Measurements from ENCODE around the gene HES7.
"Not testable (repeated sequence)": the region's sequence is repeated elsewhere in the genome, so short reads cannot be mapped to it uniquely, and the experiment has no call there.

Gene HES7

DNA sequence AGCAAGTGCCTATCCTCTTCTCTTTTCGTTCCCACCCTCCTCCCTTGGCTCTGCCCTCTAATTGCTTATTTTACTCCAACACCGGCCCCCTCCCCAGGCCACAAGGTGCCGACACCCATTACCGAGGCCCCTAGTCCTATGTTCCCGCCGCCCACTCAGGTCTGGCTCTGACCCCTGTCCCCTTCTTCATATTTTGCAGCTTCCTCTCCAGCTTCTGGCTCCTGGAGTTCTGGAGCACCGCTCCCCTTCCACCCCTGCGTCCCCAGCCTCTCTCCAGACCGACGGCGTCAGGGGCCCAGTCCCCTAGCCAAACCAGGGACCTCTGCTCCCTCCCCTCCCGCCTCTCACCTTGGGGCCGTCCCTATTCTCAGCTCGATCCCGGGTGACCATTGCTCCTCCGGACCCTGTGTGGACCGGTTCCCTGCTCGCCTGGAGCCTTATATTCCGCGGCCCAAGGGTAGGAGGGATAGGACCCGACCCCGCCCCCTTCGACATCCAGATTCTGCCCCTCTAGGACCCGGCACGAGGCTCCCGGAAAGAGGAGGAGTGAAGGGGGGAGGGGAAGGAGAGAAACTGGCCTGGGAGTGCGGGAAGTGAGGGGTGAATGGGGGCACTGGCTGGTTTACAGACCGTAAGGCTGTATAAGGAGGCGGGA lies at the start of gene HES7:
HES7 (minus strand) TSS at position 412 of the 655 bp plus-strand sequence; CDS start at position 390, 22 bp downstream.
- no peak for DNase-seq

DNA sequence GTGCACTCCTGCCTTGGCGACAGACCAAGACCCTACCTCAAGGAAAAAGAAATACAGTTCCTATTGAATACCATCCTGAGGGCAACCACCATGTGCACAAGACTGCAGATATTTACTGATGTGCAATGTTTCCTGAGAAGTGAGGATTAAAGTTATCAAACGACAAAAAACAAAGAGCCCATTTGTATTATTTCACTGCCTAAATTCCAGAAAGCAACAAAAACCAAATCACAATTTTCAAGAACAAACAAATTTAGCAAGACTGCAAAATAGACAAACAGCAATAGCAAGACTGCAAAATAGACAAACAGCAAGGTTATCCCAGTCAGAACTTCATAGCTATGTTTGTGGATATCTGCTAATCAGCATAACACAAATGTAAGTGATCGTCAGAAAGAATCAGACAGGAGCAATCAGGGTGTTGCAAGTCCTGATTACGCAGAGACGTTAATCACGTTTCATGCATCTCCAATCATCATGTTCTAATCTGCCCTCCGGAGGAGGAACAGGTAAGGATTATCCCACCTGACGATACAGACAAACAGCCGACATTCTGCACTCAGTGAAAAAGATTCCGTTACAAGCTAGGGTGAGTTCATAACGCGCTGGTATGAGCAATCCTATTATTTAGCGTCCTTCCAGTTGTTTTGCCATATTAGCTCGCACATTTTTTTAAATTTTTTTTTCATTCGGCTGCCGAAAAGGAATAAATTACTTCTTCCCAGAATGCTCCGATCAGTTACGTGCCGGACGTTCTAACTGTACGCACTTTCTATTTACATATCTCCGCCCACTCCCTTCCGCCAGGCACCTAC lies 49.4 kb upstream of the HES7 start:
- DNase-seq, result peak; percentile 99

DNA sequence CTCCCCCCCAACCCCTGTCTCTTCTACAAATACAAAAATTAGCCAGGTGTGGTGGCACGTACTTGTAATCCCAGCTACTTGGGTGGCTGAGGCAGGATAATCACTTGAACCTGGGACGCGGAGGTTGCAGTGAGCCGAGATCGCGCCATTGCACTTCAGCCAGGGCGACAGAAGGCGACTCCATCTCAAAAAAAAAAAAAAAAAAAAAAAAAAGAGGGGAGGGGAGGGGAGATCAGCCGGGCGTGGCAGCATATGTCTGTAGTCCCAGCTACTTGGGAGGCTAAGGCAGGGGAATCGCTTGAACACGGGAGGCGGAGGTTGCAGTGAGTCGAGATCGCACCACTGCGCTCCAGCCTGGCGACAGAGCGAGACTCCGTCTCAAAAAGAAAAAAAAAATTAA lies 46.3 kb upstream of the HES7 start:
- DNase-seq, result not testable (repeated sequence)

DNA sequence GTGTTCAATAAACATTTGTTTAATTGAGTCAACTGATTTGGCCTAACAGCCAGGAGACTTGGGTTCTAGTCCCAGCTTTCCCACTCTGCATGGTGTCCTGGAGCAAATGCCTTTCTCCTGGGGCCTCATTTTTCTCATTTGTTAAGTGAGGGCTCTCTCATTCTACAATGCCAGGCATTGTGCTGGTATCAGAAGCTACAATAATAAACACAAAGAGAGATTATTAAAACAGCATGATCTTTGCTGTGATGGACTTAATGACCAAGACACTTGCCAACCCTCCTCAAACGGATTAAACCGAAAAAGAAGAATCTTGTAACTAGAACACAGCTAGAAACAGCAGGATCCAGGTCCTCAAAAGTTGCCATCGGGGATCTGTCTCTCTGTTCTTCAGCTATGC lies 43.6 kb upstream of the HES7 start:
- no peak for DNase-seq

DNA sequence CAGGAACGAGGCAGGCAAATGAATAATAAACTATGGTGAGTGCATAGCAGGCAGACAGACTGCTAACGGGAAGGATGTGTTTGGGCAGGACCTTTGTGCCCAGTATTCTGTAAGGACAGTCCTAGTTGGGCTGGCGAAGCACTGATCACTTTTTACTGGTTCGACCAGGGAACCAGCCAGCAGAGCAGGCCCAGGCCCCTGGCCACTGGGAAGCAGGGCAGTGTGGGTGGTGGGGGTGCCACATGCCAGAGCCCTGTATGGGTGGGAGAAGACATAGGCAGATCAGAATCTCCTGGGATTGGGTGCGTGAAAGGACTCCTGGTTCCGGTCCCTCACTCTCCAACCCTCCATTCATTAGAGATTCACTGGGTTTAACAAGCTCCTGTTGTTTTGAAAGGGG lies 42.8 kb upstream of the HES7 start:
- DNase-seq, result no peak

DNA sequence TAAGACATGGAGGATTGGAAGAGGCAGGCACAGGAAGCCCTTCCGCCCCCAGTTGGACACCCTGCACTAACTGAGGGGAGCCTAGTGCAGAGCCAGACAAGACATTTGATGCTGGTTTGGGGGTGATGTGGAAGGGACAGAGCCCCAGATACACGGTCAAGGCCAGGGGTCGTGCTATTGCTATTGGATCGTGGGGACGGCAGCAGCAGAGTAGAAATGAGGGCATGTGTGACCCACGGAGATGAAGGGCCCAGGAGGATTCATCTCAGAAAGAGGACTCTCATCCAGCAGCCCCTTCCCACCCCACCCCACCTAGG lies 40.9 kb upstream of the HES7 start:
- DNase-seq, result no peak

GRCh38 chr17:8163978-8164814 lies 40.3 kb upstream of the HES7 start:
- DNase-seq, result peak; percentile 84

GRCh38 chr17:8162997-8163977 lies 39.4 kb upstream of the HES7 start:
- DNase-seq, result no peak

DNA sequence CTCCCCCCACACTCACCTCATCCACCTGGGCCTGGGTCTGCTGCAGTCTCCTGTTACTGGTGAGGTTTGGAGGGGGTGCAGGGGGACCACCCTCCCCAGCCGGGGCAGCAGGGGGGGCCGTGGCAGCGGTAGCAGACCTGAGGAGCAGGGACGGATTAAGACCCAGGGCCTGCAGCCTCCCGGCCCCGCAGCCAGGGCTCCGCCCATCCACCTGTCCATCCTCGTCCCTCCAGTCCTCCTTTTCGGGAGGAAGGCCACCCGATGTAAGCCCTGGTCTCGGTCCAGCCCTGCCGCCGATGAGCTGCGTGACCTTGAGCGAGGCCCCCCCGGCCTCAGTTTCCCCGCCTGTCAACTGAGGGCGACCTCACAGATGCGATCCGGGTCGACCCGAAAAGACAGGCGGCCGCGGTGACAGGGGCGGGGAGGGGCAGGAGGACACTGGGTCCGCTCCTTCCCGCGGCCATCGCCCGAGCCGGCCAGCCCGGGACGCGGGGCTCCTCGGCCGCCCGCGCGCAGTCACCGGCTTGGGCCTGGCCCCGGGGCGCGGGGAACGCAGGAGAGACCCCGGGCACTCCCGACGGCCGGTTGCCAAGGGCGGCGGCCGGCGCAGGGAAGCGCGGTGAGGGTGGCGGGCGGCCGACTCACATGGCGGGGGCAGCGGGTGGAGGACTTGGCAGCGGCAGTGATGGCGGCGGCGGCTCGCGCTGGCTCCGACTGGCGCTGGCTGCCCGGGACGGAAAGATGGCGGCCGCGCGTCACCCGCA lies 38.5 kb upstream of the HES7 start, which contains the start of gene VAMP2:
VAMP2 (minus strand) TSS at position 716 of the 764 bp plus-strand sequence; CDS start at position 647, 69 bp downstream.
- no peak for DNase-seq

DNA sequence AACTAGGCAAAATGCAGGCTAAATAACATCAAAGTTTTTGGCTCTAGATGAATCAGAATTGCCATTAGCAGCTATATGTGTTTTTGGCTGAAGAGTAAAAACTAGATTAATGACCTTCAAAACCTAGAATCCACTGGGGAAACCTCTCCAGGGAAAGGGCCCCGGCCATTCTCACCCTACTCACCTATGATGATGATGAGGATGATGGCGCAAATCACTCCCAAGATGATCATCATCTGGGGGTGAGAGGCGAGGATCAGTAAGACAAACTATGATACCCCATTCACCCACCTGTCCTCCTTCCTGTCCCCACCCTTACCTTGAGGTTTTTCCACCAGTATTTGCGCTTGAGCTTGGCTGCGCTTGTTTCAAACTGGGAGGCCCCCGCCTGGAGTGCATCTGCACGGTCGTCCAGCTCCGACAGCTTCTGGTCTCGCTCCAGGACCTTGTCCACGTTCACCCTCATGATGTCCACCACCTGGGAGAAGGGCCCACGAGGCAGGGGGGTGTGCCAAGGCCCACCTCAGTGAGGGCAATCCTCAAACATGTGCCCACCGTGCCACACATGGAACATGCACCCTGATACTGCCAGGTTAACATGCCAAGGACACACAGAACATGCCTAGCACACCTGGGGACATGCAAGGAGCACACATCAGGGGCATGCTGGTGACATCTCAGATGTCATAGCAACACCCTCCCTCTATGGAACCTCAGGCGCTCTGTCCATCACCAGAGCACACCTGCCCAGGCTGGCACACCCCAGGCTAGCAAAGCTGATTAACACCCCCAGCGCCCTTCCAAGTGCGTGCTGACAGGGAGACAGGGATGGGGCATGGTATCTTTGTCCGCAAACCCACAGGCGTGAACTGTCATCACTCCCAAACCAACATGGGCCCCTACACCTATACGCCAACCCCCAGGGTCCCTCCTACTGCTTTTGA lies 37.7 kb upstream of the HES7 start:
- DNase-seq, result no peak

GRCh38 chr17:8160741-8161221 lies 36.9 kb upstream of the HES7 start:
- no peak for DNase-seq

DNA sequence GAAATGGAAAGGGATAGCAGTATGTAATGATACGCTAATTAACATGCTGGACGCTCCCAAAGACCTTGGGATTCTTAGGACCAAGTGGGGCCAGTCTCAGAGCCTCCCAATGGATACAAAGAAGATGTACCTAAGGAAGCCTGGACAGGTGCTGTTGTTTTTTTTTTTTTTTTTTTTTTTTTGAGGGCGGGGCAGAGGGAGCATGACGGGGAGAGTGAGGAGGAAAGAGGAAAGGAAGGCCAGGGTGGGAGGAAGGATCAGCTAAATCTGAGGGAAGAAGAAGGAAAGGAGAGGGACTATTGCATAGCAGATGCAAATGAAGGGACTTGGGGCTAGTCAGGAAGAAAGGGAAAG lies 36.3 kb upstream of the HES7 start:
- DNase-seq, result no peak

GRCh38 chr17:8159459-8160223 lies 35.7 kb upstream of the HES7 start:
- DNase-seq, result no peak

DNA sequence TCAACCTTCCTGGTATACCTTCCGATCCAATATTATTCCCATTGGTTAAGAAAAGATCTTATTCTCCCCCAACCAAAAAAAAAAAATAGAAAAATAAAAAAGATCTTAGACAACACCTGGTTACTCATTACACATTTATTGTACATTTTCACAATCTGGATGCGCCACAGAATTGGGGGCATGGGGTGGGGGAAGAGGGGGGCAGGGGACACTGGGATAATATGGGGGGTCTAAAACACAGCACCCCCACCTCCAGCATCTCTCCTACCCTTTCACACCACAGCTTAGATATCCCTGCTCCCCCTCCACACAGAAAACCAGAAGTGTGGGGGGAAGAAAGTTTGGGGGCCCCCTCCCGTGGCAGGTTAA lies 35.1 kb upstream of the HES7 start:
- DNase-seq, result no peak

DNA sequence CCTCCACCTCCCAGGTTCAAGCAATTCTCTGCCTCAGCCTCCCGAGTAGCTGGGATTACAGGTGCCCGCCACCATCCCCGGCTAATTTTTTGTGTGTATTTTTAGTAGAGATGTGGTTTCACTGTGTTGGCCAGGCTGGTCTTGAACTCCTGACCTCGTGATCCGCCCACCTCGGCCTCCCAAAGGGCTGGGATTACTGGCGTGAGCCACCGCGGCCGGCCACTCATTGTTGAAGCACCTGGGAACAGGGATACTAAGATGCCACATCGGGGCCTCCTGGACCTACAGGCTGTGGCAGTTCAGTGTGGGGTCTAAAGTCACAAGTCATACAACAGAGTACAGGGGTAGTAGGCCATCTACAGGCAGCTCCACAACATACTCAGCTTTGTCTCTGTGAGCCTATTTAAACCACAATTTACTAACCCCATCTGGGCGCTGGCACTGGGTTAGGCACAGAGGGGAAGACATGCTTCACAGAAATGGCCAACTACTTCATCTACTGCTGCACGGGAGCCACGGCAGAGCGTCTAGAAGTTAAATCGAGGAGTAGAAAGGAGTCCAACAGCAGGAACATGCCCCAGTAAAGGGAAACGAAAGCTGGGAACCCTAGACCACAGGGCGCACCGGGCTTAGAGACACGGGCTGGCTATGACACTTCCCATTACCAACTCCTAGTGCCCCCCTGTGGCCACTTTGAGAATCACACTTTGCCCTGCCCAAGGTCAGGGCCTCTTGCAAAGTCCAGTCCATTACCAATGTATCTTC lies 34.5 kb upstream of the HES7 start:
- peak; percentile 96 for DNase-seq

GRCh38 chr17:8156246-8156992 lies 32.5 kb upstream of the HES7 start:
- peak; percentile 100 for DNase-seq

DNA sequence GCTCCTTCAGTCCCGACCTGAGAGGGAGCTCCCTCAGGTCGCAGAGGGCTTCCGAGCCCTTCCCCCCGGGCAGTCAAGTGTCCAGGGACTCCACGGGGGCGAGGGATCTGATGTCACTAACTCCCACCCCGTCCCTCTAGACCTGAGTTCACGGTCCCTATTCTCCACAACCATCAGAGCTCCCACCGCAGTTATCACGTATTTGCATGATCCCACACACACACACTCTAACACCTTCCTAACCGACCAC lies 32.0 kb upstream of the HES7 start:
- DNase-seq, result no peak
